RPMI7951 (cell line): Measurements from ENCODE around the gene GTPBP3. TPM values are rescaled to one million over a fixed set of nuclear protein-coding genes. Genes with fewer than 3 reads are reported as not detected.

Source experiments
- DNase-seq: peaks from one replicate; pipeline ENCODE4 v3.0.0-alpha.2; 2012; ENCODE audit warnings: low read depth
- total RNA-seq: library from RNA; depleted of rRNA; stranded (reverse); fragments of >200 nt; shearing (Covaris generic); gene quantifications from 2 replicates; pipeline ENCODE4 v1.2.3, GENCODE V29; 2014

GTPBP3 gene
- total RNA-seq, 1 experiment from 2014 or later = 15.4 TPM

- DNase-seq = peak; percentile 100
Observed at GRCh38 chr19:17309198-17309964, 28.0 kb upstream of the GTPBP3 start, which contains the start of gene DDA1. Gene DDA1 (plus strand): TSS chr19:17309563. CDS start chr19:17309655, 92 bp downstream.

DNA sequence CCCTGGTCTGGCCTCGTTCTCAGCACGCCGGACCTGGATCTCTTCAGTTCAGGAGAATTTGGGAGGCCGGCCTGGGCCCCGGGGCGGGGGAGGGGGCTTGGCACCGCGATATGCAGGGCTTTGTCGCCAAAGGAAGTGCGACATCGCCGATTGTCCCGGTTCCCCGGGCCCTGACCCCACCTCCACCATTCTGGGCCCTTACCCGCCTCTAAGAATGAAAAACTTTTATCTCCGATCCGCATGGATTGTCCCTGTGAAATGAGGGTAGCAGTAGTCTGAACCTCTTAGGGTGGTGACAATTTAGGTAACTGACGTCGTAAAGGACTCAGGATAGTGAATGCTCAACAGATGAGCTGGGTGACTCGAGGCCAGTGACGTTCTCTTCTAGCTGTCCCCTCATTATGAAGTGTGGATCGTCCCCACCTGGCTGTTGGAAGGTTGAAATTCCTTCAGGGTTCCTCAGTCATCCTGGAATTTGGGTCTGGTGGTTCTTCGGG is 27.3 kb upstream of the GTPBP3 start:
- DNase-seq = no peak

GRCh38 chr19:17311455-17312188 is 25.7 kb upstream of the GTPBP3 start:
- peak; percentile 84 for DNase-seq

GRCh38 chr19:17312189-17313113 is 24.9 kb upstream of the GTPBP3 start:
- DNase-seq = no peak

GRCh38 chr19:17314007-17314593 is 23.3 kb upstream of the GTPBP3 start:
- no peak for DNase-seq

DNA sequence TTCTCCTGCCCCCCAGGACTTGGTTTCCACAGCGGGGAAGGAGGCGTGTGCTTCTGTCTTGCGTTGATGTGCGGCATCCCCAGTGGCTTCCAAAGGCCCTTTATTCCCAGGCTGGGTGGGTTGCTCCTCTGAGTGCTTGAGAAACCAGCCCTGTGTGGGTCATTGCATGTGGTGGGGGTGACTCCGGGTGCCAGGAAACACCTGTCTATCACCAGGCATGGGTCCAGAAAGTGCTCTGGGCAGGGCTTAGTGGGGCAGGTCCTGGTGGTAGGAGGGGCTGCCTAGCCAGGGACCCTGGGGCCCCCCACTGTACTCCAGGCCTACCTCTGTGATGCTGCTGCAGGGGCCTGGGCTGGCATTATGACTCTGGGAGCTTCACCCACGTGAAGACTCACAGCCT is 18.4 kb upstream of the GTPBP3 start:
- no peak for DNase-seq

DNA sequence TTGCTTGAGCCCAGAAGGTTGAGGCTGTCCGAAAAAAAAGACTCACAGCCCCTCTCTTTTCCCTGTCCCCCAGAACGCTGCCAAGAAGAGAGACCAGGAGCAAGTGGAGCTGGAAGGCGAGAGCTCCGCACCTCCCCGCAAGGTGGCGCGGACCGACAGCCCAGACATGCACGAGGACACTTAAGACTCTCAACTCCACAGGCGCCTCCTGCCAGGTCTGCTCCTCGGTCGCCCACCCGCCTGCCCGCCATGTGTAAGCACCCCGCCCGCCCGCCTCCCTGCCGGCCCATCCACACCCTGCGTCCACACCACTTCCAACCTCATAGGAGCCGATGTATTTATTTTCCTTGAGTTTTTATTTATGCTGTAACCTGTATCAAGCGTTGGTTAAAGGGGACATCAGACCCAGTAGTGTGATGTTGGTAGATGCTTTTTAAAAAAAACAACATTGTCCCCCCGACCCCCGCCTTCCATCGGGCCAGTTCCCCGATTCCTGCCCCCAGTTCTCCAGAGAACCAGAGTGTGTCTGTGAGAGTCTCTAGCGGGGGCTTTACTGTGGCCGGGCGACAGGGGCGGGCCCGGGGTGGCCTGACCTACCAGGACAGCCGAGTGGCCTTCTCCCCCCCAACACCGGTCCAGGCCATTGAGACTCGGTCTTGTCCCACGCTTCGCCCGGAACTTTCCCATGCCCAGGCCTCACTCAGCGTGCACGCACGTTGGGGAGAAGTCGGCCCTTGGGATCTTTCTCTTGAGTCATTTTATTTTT is 17.7 kb upstream of the GTPBP3 start:
- no peak for DNase-seq

GRCh38 chr19:17320435-17320834 is 16.9 kb upstream of the GTPBP3 start:
- DNase-seq = no peak

DNA sequence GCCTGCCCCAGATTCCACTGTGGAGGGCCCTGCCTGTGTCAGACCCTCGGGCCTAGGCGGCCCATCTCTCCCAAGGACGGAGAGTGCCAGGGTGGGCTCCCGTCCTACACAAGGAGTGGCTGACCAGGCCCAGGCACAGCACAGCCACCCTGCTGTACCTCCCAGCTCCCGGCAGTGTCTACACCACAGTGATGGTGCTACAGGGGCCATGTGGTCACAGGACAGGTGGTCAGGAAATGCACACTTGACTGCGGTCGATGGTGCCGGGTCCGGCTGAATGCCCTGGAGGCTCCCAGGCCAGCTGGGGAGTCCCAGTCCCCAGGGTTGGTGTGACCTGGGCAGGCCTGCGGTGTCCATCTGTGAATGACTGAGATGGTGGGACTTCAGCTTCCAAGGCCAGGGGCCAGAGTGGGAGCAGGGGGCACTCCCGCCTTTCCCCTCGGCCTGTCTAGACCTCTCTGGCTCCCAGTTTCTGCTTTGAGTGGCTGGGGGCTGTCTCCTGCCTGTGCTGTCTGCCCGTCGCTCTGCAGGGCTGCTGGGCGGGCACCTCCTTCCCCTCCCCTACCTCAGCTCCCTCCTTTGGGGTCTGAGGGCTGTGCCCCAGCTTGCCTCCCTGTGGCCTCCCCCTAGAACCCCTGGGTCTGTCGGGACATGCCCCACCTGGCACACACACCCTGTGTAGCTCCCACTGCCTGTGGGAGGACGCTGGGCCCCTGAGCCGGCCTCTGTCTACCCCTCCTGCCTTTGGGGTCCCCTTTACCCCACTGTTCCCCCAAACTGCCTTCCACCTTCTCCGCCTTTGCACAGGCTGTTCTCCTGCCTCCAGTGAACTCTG is 15.5 kb upstream of the GTPBP3 start:
- no peak for DNase-seq

DNA sequence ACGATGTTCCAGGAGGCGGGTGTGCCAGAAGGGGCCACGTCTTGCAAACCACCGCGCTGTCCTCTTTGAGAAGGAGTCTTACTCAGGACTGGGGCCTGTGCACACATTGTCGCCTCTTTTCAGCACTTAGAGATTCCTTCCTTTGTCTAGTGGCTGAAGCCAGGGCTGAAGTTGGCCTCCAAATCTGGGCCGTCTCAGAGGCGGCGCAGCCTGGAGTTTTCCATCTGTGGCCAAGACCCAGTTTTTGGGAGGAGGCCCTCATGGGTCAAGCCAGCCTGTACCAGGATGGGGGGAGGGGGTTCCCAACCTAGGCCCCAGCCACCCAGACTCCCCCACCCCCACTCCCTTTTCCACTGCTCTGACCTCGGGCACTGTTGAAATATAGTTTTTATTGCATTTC is 14.5 kb upstream of the GTPBP3 start:
- DNase-seq = no peak

- DNase-seq = no peak
Observed at GRCh38 chr19:17323300-17323963, 13.9 kb upstream of the GTPBP3 start.

DNA sequence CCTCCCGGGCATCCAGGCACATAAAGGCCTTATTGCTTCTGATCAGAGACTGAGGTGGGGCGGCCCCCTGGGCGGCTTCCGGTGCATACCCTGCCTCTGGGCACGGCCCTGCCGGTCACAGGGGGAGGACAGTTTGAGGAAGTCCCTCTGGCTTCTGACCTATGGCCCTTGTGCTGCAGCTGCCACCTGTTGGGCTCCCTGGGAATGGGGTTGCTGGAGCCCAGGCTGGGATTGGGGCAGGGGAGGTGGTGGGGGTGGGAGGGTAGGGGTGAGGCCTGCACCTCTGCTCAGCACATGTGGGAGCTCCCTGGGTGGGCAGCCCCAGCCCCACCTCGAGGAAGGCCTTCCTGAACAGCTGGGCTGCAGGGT is 13.4 kb upstream of the GTPBP3 start:
- DNase-seq = no peak

GRCh38 chr19:17324357-17325114 is 12.8 kb upstream of the GTPBP3 start:
- DNase-seq = no peak

GRCh38 chr19:17325133-17325532 is 12.2 kb upstream of the GTPBP3 start:
- DNase-seq = no peak

DNA sequence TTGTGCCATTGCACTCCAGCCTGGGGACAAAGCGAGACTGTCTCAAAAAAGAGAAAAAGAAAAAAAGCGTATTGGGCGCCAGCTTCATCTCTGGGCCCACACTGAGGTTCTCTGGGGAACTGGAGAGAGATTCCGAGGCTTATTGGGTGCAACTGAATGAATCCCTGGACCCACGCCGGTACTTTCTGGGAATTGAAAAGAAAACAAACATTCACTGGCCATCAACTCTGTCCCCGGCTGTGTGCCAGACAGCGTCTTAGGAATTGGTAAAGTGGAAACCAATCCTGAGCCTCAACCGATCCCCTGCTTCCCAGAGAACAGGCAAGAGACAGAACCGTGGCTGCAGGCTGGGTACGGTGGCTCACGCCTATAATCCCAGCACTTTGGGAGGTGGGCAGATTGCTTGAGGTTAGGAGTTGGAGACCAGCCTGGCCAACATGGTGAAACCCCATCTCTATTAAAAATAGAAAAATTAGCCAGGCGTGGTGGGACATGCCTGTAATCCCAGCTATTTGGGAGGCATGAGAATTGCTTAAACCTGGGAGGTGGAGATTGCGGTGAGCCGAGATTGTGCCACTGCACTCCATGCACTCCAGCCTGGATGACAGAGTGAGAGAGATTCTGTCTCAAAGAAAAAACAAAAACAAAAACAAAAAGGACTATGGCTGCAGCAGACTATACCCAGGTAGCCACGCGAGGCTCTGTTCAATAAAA is 11.3 kb upstream of the GTPBP3 start:
- no peak for DNase-seq

DNA sequence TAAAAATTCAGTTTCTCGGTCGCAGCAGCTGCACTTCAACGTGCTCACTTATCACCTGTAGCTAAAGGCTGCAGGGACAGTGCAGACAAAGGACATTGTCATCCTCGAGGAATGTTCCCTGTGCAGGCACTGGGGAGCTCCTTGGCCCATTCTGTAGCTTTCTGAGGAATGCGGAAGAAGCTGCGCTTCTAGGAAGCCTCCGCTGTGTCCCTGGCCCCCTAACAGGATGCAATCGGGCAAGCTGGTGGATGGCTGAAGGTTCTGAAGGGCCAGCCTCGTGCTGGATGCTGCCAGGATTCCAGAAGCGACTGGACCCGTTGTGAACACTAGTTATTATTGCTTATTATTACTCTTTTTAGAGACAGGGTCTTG is 10.8 kb upstream of the GTPBP3 start:
- DNase-seq = no peak

DNA sequence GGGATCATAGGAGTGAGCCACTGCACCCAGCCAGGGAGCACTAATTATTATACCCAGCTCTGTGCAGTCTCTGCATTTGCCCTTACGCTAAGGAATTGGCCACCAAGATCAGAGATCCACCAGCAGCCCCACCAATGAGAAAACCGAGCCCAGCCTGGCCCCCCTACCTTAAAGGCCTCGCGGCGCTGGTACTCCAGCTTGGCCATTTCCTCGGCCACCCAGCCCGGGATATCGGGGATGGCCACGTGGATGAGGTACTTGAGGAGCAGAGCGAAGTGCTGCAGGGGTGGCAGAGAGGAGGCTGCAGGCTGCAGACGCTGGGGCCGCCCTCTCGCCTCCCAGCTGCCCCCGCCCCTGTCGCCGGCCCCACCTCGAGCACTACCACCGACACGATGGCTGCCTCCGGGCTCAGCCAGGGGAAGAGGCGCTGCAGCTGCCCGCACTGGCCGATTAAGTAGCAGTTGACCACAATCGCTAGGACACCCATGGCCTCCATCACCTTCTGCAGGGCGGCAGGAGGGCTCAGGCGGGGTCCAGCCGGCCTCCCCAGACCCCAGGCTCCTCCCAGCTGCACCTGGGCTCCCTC is 10.2 kb upstream of the GTPBP3 start:
- no peak for DNase-seq
